Mesodermal cell (in vitro differentiated cells): ENCODE results near the gene ZCCHC2.

Source experiments
- H3K27ac ChIP-seq: 2 replicates; pipeline ENCODE4 v1.7.0; 2013; ENCODE audit warnings: mild to moderate bottlenecking, low read depth, low read length, moderate library complexity; ENCODE audit not compliant: severe bottlenecking
- H3K36me3 ChIP-seq: 2 replicates; pipeline ENCODE4 v1.7.1; 2013; ENCODE audit warnings: mild to moderate bottlenecking, low read length, moderate library complexity; ENCODE audit not compliant: control insufficient read depth, insufficient read depth
- H3K4me1 ChIP-seq: one replicate; pipeline ENCODE4 v1.7.1; 2013; ENCODE audit warnings: mild to moderate bottlenecking, low read length; ENCODE audit not compliant: insufficient read depth, control insufficient read depth, poor library complexity, severe bottlenecking
- H3K4me3 ChIP-seq: 2 replicates; pipeline ENCODE4 v1.7.0; 2013; ENCODE audit warnings: low read length, control low read depth, mild to moderate bottlenecking; ENCODE audit not compliant: insufficient read depth, poor library complexity, severe bottlenecking; ENCODE audit errors: extremely low read depth
- H3K9me3 ChIP-seq: 2 replicates; pipeline ENCODE4 v1.7.1; 2013; ENCODE audit warnings: mild to moderate bottlenecking, low read length, moderate library complexity; ENCODE audit not compliant: control insufficient read depth
- WGBS, 2 experiments: methylation state at CpG; one replicate each; pipeline ENCODE4 v1.1.5; 2013; ENCODE audit warnings: missing lambda C conversion rate in 2 of 2; ENCODE audit not compliant: insufficient coverage in 2 of 2; 5-methylcytosine and 5-hydroxymethylcytosine counted together

ZCCHC2 gene

DNA sequence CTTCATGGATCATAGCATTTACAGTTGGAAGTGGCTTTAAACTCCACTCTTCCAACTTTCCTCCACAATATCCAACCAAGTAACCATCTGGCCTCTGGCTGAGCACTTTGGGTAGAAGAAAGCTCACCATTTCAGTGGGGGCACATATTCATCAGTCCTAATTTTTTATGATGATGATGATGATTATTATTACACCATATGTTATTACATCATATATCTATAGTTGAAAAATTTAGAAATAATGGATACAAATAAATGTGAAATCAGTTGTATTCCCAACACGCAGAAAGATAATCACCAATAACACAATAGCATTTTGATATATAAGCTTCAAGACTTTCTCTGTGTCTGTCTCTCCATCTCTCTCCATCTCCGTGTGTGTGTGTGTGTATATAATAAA lies 26.6 kb upstream of the ZCCHC2 start:
- Histone ChIP-seq H3K27ac (no peak overlapping the region), H3K36me3 (no peaks in the 10 kb centered on the region), H3K9me3 (no peaks in the 10 kb centered on the region), H3K4me3 (no peak overlapping the region), H3K4me1 (peaks cover 4% of the 10 kb centered on the region)
- WGBS, 2 experiments, result no CpG with 5 or more reads among the region's 2 CpGs

DNA sequence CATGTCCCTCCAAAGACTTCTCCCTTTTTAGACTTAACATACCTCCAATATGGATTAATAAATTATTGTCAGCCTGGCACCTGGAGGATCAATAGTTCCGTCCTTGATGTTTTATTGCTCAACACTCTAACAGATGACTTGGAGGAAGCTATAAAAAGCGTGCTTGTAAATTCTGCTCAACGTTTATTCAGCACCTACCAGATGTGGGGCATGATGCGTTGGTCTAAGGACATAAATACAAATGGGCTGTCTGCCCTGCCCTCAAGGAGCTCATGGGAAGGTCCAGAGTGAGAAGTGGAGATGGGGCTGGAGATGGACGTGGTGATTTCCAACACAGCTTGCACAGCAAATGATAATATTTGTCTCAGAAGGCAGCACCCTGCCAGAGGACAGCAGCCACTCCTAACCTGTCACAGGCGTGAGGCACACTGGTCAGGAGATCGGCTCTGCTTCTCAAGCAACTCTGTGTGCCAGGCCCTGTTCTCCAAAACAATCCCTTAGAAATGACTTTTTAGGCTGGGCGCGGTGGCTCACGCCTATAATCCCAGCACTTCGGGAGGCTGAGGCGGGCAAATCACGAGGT lies 25.5 kb upstream of the ZCCHC2 start:
- WGBS, 2 experiments, result 81 to 89% methylated on average over 11 to 12 of the region's 13 CpGs
- no peak overlapping the region for H3K4me3 ChIP-seq
- no peaks in the 10 kb centered on the region for H3K36me3 ChIP-seq
- peaks cover 4% of the 10 kb centered on the region for H3K4me1 ChIP-seq
- no peak overlapping the region for H3K27ac ChIP-seq
- no peaks in the 10 kb centered on the region for H3K9me3 ChIP-seq

DNA sequence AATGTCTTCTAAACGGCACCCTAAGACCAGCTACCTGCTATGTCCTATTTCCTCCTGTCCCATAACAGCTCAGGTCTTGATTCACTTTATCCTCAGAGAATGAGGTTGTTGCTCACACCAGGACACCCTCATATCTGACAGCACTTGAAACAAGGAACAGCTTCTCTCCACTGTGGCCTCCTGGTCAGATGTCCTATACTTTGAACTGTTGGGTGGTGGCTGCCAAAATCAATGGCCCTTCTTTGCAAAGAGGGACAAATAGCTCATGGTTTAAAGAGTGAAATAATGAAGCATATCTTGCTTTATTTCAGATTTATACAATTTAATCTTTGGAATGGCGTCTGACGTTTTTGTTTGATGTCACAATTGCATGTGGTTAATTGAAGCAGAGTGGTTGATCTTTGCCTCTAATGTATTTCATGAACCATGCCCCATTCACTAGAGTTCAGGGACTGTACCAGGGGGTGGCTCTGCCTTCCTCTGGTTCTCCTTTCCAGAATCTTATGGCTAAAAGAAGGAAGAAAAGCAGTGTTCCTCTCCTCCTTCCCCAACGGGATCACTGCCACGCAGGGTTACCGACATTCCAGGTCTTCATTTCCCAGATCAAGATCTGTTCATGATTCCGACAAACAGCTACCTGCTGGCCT lies 24.1 kb upstream of the ZCCHC2 start:
- Histone ChIP-seq H3K36me3 (no peaks in the 10 kb centered on the region), H3K9me3 (no peaks in the 10 kb centered on the region), H3K4me1 (peaks cover 4% of the 10 kb centered on the region), H3K4me3 (no peak overlapping the region), H3K27ac (no peak overlapping the region)
- 79 to 97% methylated on average over 2 to 5 of the region's 7 CpGs for WGBS, 2 experiments

DNA sequence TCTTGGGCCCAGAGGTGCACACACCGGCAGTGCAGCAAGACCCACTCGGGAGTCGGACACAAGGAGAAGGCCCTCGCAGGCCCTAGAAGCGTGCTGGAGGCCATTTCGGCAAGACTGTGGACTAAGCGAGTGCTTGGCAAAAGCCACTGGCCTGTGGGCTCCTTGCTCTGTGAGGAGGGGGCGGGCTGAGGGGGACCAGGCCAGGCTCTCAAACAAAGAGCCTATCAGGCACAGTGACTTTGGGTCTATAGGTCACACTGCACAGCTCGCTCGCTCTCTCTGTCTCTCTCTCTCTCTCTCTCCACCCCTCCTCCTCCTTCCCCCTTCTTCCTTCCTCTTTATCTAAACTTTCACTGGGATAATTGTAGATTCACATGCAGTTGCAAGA lies 23.6 kb upstream of the ZCCHC2 start:
- Histone ChIP-seq H3K36me3 (no peaks in the 10 kb centered on the region), H3K4me3 (no peak overlapping the region), H3K9me3 (no peaks in the 10 kb centered on the region), H3K27ac (no peak overlapping the region), H3K4me1 (peaks cover 4% of the 10 kb centered on the region)
- WGBS, 2 experiments, result 84 to 91% methylated on average over 9 to 10 of the region's 10 CpGs

DNA sequence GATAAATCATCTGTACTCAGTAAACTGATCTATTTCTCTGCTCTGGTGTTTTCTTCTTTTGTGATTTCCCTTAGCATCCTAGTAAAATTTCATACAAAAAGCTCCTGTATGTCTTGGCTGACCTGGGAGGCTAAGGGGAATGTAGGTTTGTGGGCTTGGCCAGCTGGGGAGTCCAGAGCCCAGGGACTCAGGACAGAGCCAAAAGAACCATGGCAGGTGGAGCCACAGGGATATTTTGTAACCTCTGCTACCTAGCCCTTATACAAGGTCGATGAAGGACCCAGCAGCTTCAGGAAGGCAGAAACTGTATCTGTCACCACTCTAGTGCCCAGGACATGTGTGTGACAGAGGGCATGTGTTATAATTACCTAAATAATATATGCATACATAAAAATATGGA lies 22.7 kb upstream of the ZCCHC2 start:
- no peak overlapping the region for H3K27ac ChIP-seq
- WGBS, 2 experiments, result no CpG with 5 or more reads among the region's 1 CpG
- H3K4me1 ChIP-seq, result peaks cover 4% of the 10 kb centered on the region
- H3K9me3 ChIP-seq, result no peaks in the 10 kb centered on the region
- no peaks in the 10 kb centered on the region for H3K36me3 ChIP-seq
- no peak overlapping the region for H3K4me3 ChIP-seq

DNA sequence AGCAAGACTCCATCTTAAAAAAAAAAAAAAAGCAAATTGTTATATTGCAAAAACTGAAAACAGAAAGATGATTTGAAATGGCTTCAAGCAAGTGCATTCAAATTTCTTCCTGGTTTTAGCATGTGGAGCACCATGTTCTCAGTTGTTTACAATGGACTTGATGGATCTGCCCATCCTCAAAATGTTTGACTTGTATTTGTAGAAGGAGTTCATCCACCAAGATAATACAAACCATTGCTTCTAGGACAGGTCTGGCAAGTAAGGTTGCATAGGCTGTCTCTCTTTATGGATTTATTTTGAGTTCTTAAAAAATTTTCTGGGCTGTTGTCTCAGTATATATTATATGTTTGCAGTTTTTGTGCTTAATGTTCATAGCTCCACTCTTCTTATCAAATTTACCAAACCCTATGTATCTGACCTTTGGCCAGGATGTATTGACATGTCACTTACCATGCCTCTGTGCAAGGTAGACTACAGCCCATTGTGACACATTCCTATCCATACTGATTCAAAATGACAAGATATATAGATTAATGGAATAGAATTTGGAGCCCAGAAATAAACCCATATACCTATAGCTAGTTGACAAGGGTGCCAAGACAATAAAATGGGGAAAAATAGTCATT lies 21.7 kb upstream of the ZCCHC2 start:
- no peaks in the 10 kb centered on the region for H3K36me3 ChIP-seq
- H3K4me3 ChIP-seq, result no peak overlapping the region
- no peak overlapping the region for H3K27ac ChIP-seq
- no peaks in the 10 kb centered on the region for H3K9me3 ChIP-seq
- H3K4me1 ChIP-seq, result peaks cover 4% of the 10 kb centered on the region

DNA sequence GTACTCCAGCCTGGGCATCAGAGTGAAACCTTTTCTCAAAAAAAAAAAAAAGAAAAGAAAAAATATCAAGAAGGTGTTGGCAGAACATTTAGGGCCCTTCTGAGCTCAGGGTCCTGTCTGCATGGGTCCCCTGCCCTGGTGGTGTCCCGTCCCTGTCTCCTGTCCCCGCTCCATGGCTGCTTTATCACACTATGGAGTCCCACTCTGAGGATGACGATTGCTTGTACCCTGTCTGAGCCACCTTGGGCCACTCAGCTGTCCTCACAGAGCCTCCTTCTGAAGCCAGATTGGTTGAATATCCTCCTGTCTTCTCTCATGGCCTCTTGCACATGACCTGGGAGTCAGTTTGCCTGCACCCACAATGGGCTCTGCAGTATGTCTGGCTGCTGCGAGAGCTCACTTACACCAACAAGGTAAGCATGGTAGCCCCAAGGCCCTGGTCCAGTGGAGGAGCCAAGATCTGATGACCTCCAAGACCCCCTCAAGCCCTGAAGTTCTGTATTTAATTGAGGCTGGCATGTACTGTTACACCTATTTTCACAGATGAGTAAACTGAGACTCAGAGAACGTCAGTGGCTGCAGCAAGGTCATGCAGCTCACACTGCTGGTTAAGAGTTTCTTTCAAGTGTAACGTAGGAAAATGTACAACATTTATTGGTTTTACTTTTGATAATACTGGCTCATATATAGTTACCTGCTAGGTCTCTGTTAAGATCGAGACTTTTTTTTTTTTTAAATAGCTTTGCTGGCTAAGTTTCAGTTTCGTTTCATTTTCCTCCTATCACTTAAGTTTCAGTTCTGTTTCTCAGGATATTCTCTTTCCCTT lies 16.9 kb upstream of the ZCCHC2 start:
- no peak overlapping the region for H3K4me3 ChIP-seq
- no peaks in the 10 kb centered on the region for H3K36me3 ChIP-seq
- H3K9me3 ChIP-seq, result no peaks in the 10 kb centered on the region
- no peaks in the 10 kb centered on the region for H3K4me1 ChIP-seq
- WGBS, 2 experiments, result 98 to 100% methylated on average over 3 to 5 of the region's 8 CpGs
- no peak overlapping the region for H3K27ac ChIP-seq

DNA sequence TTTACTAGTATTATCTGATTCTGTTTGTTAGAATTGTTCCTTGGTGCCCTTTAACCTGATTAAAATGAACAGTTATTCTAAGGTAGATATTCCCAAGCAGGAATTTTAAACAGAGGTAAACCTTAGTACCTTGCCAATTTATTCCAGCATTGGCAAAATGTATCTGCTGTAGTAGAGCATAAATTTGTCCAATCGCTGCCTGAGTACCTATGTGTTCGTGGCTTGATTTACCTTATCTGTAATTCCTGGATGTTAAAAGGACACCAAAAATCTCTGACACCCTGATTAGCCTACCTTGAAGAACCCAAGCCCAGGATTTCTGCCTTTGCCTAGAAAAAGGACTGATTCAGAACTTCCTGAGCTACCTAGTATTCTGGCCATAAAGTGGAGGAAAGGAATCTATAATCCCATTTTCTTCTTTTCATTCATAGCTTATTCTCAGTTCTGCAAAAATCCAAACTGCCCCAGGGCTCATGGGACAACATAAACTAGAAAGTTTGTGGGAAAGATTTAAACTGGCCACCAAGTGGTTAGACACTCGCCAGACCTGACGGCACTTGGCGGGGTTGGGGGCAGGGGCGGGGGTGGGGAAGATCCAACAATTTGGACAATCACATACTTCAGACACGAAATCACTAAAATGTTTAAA lies 16.2 kb upstream of the ZCCHC2 start:
- Histone ChIP-seq H3K9me3 (no peaks in the 10 kb centered on the region), H3K4me1 (no peaks in the 10 kb centered on the region), H3K4me3 (no peak overlapping the region), H3K27ac (no peak overlapping the region), H3K36me3 (no peaks in the 10 kb centered on the region)
- WGBS, 2 experiments, result 80% methylated on average over 1 of the region's 7 CpGs; no CpG with 5 or more reads in 1 of the 2 experiments

DNA sequence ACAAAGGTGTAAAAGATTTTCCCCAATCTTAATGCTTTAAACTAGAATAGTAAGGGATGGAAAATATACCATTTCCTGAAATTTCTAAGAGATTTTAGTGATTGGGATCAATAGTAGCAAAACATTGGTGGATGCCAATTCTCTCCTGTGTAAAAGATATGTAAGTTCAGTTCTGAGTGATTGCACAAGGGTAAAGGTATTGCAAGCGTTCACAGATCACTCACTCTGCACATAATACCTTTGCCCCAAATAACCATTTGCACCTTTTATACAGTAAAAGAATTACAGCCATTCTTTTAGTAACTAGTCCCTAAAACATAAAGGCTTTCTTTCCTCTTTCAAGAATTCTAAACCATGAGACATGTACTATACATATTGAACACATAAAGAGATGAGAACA lies 13.0 kb upstream of the ZCCHC2 start:
- Histone ChIP-seq H3K4me3 (no peak overlapping the region), H3K9me3 (no peaks in the 10 kb centered on the region), H3K27ac (no peak overlapping the region), H3K36me3 (no peaks in the 10 kb centered on the region), H3K4me1 (no peaks in the 10 kb centered on the region)
- WGBS, 2 experiments, result no CpG with 5 or more reads among the region's 1 CpG

DNA sequence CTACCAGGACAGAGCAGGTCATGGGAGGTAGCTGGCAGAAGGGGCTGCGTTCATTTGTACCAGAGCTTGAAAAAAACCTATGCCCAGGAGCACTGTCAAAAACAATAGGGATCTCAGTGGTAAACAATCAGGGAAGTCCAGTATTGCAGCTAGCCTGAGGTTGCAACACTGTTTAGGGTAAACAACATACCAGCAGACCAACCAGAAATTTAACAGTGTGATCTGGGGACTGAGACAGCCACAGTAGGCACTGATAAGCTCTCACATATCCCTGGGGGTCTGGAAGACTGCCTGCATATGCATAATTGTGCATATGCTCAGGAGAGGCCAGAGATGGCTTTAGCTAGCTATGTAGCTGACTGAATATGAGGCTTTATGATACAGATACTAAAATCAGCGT lies 12.0 kb upstream of the ZCCHC2 start:
- WGBS, 2 experiments, result 90 to 100% methylated on average over 2 of the region's 2 CpGs
- Histone ChIP-seq H3K36me3 (no peaks in the 10 kb centered on the region), H3K27ac (no peak overlapping the region), H3K4me3 (no peak overlapping the region), H3K9me3 (no peaks in the 10 kb centered on the region), H3K4me1 (no peaks in the 10 kb centered on the region)
